Midbrain (tissue), 1 donor: ENCODE data around the gene FHL2.

Experiments used
- DNase-seq: peaks from one replicate; lab custom pipeline; 2025; lab: John Stamatoyannopoulos, UW

The FHL2 gene

GRCh38 chr2:105315314-105315713 is 83.5 kb downstream of the FHL2 start:
- no peak for DNase-seq

GRCh38 chr2:105313877-105314276 is 85.0 kb downstream of the FHL2 start:
- no peak for DNase-seq
